HCT116 (cell line): Measurements from ENCODE around the gene SLC25A47.

Source experiments
- POLR2A ChIP-seq: IDR thresholded peaks from 2 replicates; pipeline ENCODE4 v1.7.0; 2011; ENCODE audit warnings: borderline replicate concordance; ENCODE audit not compliant: insufficient read depth, insufficient read length; ENCODE audit errors: extremely low read depth
- TF ChIP-seq, protein P1 (sequence below), 3 experiments: fragments of 200-600 bp in 1 of 3; sonication (generic) in 1 of 3; IDR thresholded peaks in 2 of 3; conservative IDR thresholded peaks in 1 of 3; 2 replicates each; pipeline ENCODE4 v1.5.1; 2012 to 2017; ENCODE audit warnings: low read depth in 2 of 3, low read length in 2 of 3, antibody characterized with exemption in 1 of 3, borderline replicate concordance in 1 of 3, control low read depth in 1 of 3, mild to moderate bottlenecking in 1 of 3, mixed read lengths in 1 of 3, mixed run types in 1 of 3, moderate library complexity in 1 of 3; ENCODE audit not compliant: insufficient read depth in 1 of 3

DNA sequence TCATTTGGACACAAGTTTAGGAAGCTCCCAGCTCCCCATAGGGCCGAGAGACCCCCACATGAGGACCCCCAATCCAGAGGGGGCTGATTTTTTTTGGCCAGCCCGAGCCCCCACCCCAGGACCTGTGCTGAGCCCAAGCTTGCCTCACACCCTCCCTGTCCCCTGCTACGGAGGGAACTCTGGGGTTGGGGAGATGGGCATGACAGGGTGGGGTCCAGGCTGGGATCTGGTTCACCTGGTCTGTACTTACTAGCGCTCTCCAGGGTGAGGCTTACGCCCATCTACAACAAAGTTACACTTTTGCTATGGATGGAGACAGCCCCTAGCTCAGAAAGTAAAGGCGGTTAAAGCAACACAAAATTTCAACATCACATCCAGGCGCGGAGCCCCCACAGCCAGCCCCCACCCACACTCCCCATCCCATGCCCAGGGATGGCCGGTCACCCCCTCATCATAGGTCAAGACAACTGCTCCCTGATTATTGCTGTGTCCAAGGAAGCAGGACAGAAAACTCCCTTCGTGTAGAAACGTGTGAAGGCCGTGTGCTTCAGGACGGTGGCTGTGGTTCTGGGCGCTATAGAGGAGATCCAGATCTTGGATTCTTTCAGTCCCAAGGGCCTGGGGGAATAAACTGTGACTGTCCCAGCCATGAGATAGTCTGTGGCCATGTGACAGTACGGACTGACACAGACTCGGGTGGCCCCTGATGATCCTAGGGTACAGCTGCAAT, 27.6 kb upstream of the SLC25A47 start:
- TF ChIP-seq, protein P1, sequence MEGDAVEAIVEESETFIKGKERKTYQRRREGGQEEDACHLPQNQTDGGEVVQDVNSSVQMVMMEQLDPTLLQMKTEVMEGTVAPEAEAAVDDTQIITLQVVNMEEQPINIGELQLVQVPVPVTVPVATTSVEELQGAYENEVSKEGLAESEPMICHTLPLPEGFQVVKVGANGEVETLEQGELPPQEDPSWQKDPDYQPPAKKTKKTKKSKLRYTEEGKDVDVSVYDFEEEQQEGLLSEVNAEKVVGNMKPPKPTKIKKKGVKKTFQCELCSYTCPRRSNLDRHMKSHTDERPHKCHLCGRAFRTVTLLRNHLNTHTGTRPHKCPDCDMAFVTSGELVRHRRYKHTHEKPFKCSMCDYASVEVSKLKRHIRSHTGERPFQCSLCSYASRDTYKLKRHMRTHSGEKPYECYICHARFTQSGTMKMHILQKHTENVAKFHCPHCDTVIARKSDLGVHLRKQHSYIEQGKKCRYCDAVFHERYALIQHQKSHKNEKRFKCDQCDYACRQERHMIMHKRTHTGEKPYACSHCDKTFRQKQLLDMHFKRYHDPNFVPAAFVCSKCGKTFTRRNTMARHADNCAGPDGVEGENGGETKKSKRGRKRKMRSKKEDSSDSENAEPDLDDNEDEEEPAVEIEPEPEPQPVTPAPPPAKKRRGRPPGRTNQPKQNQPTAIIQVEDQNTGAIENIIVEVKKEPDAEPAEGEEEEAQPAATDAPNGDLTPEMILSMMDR (IDR thresholded peaks at IDR 0.05 in 2 of 3, conservative IDR thresholded peaks at IDR 0.05 in 1 of 3; ENCODE audit: borderline replicate concordance in 1 of 3, insufficient read depth in 1 of 3, low read depth in 2 of 3, low read length in 2 of 3) = no peak
- no peak for TF ChIP-seq POLR2A
